SH-SY5Y (cell line): ENCODE results near the gene MRTO4.

Experiments
- GATA2 ChIP-seq: IDR thresholded peaks from 2 replicates; pipeline ENCODE4 v1.6.1; 2011; ENCODE audit warnings: mild to moderate bottlenecking, low read depth, low read length
- GATA3 ChIP-seq: IDR thresholded peaks from 2 replicates; pipeline ENCODE4 v1.6.1; 2011; ENCODE audit warnings: low read depth, mild to moderate bottlenecking, low read length, moderate library complexity

DNA sequence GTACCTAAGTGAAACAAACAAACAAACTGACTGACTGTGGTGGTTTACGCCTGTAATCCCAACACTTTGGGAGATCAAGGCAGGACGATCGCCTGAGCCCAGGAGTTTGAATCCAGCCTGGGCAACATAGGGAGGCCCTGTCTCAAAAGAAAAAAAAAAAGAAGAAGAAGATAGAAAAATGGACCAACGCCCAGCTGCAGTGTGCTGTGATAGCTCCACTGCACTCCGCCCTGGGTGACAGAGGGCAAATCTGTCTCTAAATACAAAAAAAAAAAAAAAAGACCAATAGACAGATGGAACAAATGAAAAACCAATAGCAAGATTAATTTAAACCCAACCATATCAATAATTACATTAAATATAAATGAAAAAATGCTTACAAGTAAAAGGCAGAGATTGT, 23.0 kb downstream of the MRTO4 start:
- TF ChIP-seq GATA3 (no peak), GATA2 (no peak)
